ENCODE data around the gene MAGI1. TPM values are rescaled to one million over a fixed set of nuclear protein-coding genes. Genes with fewer than 3 reads are reported as not detected.

MAGI1 gene
- total RNA-seq, 1 donor from 2014 or later = 34.1 TPM

- intact Hi-C loops (cut with DNase I) = no loop called here
- ATAC-seq (ENCODE audit: poor library complexity) (no peak), DNase-seq (no peak)
Measured at GRCh38 chr3:65347166-65347565, 691.6 kb downstream of the MAGI1 start.

DNA sequence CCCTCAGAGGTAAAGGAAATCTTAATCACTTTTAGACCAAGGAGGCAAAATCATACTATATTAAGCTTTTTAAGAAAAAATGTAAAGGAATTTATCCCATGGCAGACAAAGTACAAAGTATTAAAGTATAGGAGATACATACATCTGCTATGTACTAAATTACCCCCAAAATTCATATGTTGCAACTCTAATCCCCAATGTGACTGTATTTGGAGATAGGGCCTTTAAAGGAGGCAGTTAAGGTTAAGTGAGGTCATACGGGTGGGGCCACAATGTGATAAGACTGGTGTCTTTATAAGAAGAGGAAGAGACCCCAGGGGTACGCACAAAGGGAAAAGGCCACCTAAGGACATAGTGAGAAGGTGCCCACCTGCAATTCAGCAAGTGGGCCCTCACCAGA is 693.9 kb downstream of the MAGI1 start:
- DNase-seq (no peak), ATAC-seq (ENCODE audit: poor library complexity) (no peak)
- intact Hi-C loops (cut with DNase I) = no loop called here

DNA sequence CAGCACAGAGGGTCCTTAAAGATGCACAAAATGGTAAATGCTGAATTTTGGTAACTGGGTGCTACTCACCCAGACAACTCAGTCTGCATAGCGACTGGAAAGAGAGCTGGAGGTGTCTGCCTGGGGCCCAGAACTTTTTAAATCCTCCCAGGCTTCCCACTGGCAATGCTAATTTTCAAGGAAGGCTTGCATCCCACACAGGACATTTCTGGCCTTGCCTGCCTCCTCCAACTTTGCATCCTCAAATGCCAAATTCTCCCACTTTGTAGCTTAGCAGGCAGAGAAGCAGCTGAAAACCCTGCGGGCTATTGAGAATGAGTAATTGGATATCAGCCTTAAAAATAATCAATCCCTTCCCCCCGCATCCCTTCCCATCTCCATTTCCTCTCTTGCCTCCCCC is 694.3 kb downstream of the MAGI1 start:
- no peak for DNase-seq
- no peak for ATAC-seq (ENCODE audit: poor library complexity)
- intact Hi-C loops (cut with DNase I) = no loop called here

DNA sequence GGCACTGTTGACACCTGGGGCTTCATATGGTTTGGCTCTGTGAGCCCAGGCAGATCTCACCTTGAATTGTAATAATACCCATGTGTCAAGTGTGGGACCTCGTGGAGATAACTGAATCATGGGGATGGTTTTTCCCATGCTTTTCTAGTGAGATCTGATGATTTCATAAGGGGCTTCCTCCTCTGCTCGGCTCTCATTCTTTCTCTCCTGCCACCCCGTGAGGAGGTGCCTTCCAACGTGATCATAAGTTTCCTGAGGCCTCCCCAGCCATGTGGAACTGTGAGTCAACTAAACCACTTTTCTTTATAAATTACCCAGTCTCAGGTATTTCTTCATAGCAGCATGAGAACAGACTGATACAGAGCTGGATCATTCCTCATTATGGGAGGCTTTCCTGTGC is 695.0 kb downstream of the MAGI1 start:
- ATAC-seq (ENCODE audit: poor library complexity) (no peak), DNase-seq (no peak)
- intact Hi-C loops (cut with DNase I) = no loop called here

GRCh38 chr3:65343026-65343425 is 695.7 kb downstream of the MAGI1 start:
- intact Hi-C loops (cut with DNase I) = no loop called here
- ATAC-seq (ENCODE audit: poor library complexity) = no peak
- no peak for DNase-seq

GRCh38 chr3:65342084-65342683 is 696.5 kb downstream of the MAGI1 start:
- peak; percentile 60 for DNase-seq

GRCh38 chr3:65339192-65339740 is 699.5 kb downstream of the MAGI1 start:
- DNase-seq (no peak), ATAC-seq (ENCODE audit: poor library complexity) (no peak)
- intact Hi-C loops (cut with DNase I) = no loop called here

More at GRCh38 chr3:65342084-65342683, 696.5 kb downstream of the MAGI1 start:
- intact Hi-C loops (cut with DNase I) = no loop called here
- ATAC-seq (ENCODE audit: poor library complexity) = peak; percentile 63

DNA sequence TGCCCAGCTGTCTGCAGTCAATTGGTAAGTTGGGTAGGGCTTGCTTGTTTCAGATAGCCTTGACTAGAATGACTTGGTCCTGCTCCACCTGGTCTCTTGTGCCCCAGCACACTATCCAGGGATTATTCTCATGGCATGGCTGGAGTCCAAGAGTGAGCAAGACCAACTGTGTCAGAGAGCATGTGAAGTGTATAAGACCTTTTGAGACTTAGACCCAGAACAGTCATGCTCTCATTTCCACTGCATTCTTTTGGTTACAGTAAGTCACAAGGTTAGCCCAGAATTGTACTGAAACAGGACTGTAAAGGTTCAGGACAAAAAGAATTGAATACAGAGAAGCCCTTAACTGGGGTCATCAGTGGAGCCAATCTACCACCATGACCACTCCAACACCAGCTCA is 700.1 kb downstream of the MAGI1 start:
- no peak for DNase-seq
- ATAC-seq (ENCODE audit: poor library complexity) = no peak
- intact Hi-C loops (cut with DNase I) = no loop called here

DNA sequence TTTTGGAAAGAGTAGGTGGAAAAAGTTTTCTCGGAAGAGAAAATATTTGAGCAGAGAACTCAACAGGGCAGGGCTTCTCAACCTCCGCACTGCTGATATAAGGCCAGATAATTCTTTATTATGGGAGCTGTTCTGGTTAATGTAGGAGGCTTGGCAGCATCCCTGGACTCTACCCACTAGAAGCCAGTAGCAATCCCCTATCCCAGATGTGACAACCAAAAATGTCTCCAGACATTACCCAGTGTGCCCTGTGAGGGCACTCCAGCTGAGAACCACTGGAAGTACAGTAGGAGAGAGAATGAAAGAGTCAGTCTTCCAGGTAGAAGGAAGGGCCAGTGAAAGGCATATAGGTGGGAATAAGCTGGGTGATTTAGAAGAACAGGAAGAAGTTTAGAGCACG is 703.1 kb downstream of the MAGI1 start:
- ATAC-seq (ENCODE audit: poor library complexity) = no peak
- intact Hi-C loops (cut with DNase I) = no loop called here
- DNase-seq = no peak

DNA sequence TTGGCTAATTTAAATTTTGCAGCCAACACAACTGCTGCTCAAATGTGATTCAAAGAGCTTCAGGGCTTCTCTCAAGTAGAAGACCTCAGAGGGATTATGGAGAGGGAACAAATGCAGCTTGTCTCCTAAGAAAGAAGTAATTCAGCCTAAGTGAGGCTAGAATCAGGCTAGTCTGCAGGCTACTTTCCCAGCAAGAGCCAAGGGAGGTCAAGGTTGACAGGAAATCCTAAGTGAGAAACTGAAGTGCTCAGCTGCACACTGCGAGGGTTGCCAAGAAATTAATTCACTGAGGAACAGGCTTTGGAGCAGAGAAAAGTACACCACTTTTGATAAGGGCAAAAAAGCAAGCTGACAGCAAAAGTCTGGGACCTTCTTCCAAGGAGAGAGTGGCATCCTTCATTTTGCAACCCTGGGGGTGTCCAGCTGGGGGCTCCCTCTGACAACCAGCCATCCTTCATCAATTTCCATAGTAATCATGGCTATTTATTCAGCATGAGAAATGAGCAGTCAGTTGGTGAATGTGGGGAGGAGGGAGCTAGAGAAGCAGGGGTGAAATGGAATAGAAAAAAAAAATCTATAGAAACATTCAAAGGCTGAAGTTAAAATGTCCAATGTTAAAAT is 704.6 kb downstream of the MAGI1 start:
- intact Hi-C loops (cut with DNase I) = no loop called here
- no peak for DNase-seq
- ATAC-seq (ENCODE audit: poor library complexity) = peak; percentile 82

GRCh38 chr3:65331730-65332129 is 707.0 kb downstream of the MAGI1 start:
- ATAC-seq (ENCODE audit: poor library complexity) = no peak
- no peak for DNase-seq
- intact Hi-C loops (cut with DNase I) = no loop called here

GRCh38 chr3:65330072-65330471 is 708.6 kb downstream of the MAGI1 start:
- intact Hi-C loops (cut with DNase I) = no loop called here
- DNase-seq (no peak), ATAC-seq (ENCODE audit: poor library complexity) (no peak)

DNA sequence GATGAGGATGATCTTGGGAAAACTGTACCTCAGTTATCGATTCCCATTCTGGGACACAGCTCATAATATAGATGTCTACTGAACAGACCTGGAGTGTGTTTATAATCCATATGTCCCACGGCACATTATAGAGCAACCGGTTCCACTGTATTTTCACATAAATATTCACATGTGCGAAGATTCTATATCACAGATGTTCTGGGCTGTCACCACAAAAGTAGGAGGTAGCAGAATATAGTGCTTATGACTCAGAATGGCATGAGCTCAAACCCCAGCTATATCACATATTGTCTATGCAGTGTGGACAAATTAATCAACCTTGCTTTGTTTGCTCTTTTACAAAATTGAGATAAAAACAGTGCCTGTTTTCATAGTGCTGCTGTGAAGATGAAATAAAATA is 710.6 kb downstream of the MAGI1 start:
- intact Hi-C loops (cut with DNase I) = no loop called here
- ATAC-seq (ENCODE audit: poor library complexity) (no peak), DNase-seq (no peak)

GRCh38 chr3:65326574-65326973 is 712.1 kb downstream of the MAGI1 start:
- intact Hi-C loops (cut with DNase I) = no loop called here
- DNase-seq = no peak
- no peak for ATAC-seq (ENCODE audit: poor library complexity)

- no peak for DNase-seq
- ATAC-seq (ENCODE audit: poor library complexity) = no peak
- intact Hi-C loops (cut with DNase I) = no loop called here
Measured at GRCh38 chr3:65322910-65323309, 715.8 kb downstream of the MAGI1 start.

DNA sequence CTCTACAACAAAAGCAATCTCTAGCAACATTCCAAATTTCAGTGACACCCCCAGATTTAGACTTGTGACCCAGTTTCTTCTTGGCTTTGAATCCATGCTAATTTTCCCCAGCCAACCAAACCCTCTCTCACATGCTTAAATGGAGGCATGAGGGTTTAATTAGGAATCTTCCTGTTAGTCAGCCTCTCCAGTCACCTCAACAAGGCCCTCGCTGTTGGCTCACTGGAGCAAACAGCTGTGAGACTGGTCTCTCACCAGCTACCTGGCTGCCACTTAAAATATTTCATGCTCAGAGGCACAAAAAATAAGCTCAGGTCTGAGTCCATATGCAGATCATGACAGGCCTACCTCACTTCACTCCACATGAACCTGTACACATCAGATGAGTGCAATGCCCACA is 720.5 kb downstream of the MAGI1 start:
- DNase-seq (no peak), ATAC-seq (ENCODE audit: poor library complexity) (no peak)
- intact Hi-C loops (cut with DNase I) = no loop called here

GRCh38 chr3:65314916-65315315 is 723.8 kb downstream of the MAGI1 start:
- intact Hi-C loops (cut with DNase I) = no loop called here
- DNase-seq = no peak
- ATAC-seq (ENCODE audit: poor library complexity) = no peak

- intact Hi-C loops (cut with DNase I) = no loop called here
- no peak for ATAC-seq (ENCODE audit: poor library complexity)
- no peak for DNase-seq
Measured at GRCh38 chr3:65314269-65314668, 724.4 kb downstream of the MAGI1 start.

- no peak for ATAC-seq (ENCODE audit: poor library complexity)
- intact Hi-C loops (cut with DNase I) = no loop called here
- no peak for DNase-seq
Measured at GRCh38 chr3:65313666-65314065, 725.1 kb downstream of the MAGI1 start.

DNA sequence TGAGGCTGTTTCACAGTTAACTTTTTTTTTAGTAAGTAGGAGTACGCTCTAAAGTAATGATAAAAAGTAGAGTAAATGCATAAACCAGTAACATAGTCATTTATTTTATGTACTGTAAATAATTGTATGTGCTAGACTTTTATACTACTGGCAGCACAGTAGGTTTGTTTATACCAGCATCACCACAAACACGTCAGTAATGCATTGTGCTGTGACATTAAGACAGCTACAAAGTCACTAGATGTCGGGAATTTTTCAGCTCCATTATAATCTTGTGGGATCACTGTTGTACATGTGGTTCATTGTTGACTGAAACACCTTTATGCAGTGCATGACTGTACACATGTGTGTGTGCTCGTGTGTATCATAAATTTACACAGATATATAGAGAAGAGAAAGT is 732.9 kb downstream of the MAGI1 start:
- intact Hi-C loops (cut with DNase I) = no loop called here
- DNase-seq (no peak), ATAC-seq (ENCODE audit: poor library complexity) (no peak)

All from Right ventricle myocardium superior (tissue), 1 donor.